H9 (cell line): ENCODE measurements around the gene ATP5PB. TPM values are rescaled to one million over a fixed set of nuclear protein-coding genes. Genes with fewer than 3 reads are reported as not detected.

Experiments
- DNase-seq: peaks from one replicate; pipeline ENCODE4 v3.0.0-alpha.2; 2017
- H2AFZ ChIP-seq: one replicate; pipeline ENCODE4 v1.6.1; 2013; ENCODE audit warnings: mild to moderate bottlenecking, low read length, control low read depth, moderate library complexity
- H2AK5ac ChIP-seq: 2 replicates; pipeline ENCODE4 v1.6.1; 2013; ENCODE audit warnings: low read length, control low read depth, mixed read lengths; ENCODE audit not compliant: insufficient read length
- H2BK120ac ChIP-seq: one replicate; pipeline ENCODE4 v1.6.1; 2013; ENCODE audit warnings: low read depth, mild to moderate bottlenecking, low read length, control low read depth, inconsistent platforms; ENCODE audit not compliant: poor library complexity, severe bottlenecking
- H2BK12ac ChIP-seq: 2 replicates; pipeline ENCODE4 v1.6.1; 2013; ENCODE audit warnings: low read length, control low read depth, mixed read lengths, low read depth; ENCODE audit not compliant: insufficient read length
- H2BK15ac ChIP-seq: 2 replicates; pipeline ENCODE4 v1.6.1; 2013; ENCODE audit warnings: low read depth, low read length, control low read depth
- H2BK20ac ChIP-seq: one replicate; pipeline ENCODE4 v1.6.1; 2013; ENCODE audit warnings: low read depth, mild to moderate bottlenecking, low read length, control low read depth, inconsistent platforms; ENCODE audit not compliant: poor library complexity, severe bottlenecking
- H2BK5ac ChIP-seq: 2 replicates; pipeline ENCODE4 v1.6.1; 2013; ENCODE audit warnings: low read length, control low read depth, mixed read lengths; ENCODE audit not compliant: insufficient read length
- H3K14ac ChIP-seq: 2 replicates; pipeline ENCODE4 v1.6.1; 2013; ENCODE audit warnings: low read length, control low read depth; ENCODE audit not compliant: insufficient read depth
- H3K18ac ChIP-seq: 2 replicates; pipeline ENCODE4 v1.6.1; 2013; ENCODE audit warnings: low read depth, mild to moderate bottlenecking, mixed read lengths, low read length, control low read depth; ENCODE audit not compliant: insufficient read length
- H3K23ac ChIP-seq: 2 replicates; pipeline ENCODE4 v1.6.1; 2013; ENCODE audit warnings: low read length, control low read depth, mixed read lengths, low read depth; ENCODE audit not compliant: insufficient read length
- H3K23me2 ChIP-seq: 2 replicates; pipeline ENCODE4 v1.6.1; 2013; ENCODE audit warnings: low read depth, mild to moderate bottlenecking, mixed read lengths, low read length, control low read depth; ENCODE audit not compliant: insufficient read length, poor library complexity, severe bottlenecking
- H3K27ac ChIP-seq: 2 replicates; pipeline ENCODE4 v1.5.1; 2013; ENCODE audit warnings: low read length, control low read depth, mixed read lengths, low read depth; ENCODE audit not compliant: insufficient read length
- H3K27me3 ChIP-seq: 2 replicates; pipeline ENCODE4 v1.6.1; 2013; ENCODE audit warnings: low read length, control low read depth, inconsistent platforms; ENCODE audit not compliant: insufficient read depth
- H3K4ac ChIP-seq: 2 replicates; pipeline ENCODE4 v1.6.1; 2013; ENCODE audit warnings: low read depth, mild to moderate bottlenecking, control low read depth, inconsistent platforms, low read length, moderate library complexity
- H3K4me1 ChIP-seq: 2 replicates; pipeline ENCODE4 v1.6.1; 2013; ENCODE audit warnings: low read length, control low read depth, inconsistent platforms; ENCODE audit not compliant: insufficient read depth
- H3K4me2 ChIP-seq: 2 replicates; pipeline ENCODE4 v1.6.1; 2013; ENCODE audit warnings: low read length, control low read depth, mixed read lengths; ENCODE audit not compliant: insufficient read length, insufficient read depth
- H3K56ac ChIP-seq: 2 replicates; pipeline ENCODE4 v1.6.1; 2013; ENCODE audit warnings: low read depth, mild to moderate bottlenecking, mixed read lengths, low read length, control low read depth; ENCODE audit not compliant: insufficient read length
- H3K79me1 ChIP-seq: 2 replicates; pipeline ENCODE4 v1.6.1; 2013; ENCODE audit warnings: low read depth, mild to moderate bottlenecking, moderate library complexity, low read length, control low read depth, inconsistent platforms; ENCODE audit not compliant: insufficient read depth, poor library complexity, severe bottlenecking
- H3K79me2 ChIP-seq: 2 replicates; pipeline ENCODE4 v1.6.1; 2013; ENCODE audit warnings: low read length, control low read depth, inconsistent platforms; ENCODE audit not compliant: insufficient read depth
- H3K9ac ChIP-seq: 2 replicates; pipeline ENCODE4 v1.6.1; 2013; ENCODE audit warnings: low read length, control low read depth, mixed read lengths; ENCODE audit not compliant: insufficient read length; ENCODE audit errors: extremely low read depth
- H3K9me3 ChIP-seq: one replicate; pipeline ENCODE4 v1.6.1; 2013; ENCODE audit warnings: low read depth, low read length, inconsistent platforms; ENCODE audit not compliant: control insufficient read depth
- H3T11ph ChIP-seq: one replicate; pipeline ENCODE4 v1.6.1; 2013; ENCODE audit warnings: mild to moderate bottlenecking, low read length, control low read depth, inconsistent platforms
- H4K20me1 ChIP-seq: one replicate; pipeline ENCODE4 v1.6.1; 2013; ENCODE audit not compliant: control insufficient read depth, insufficient read length, insufficient read depth
- H4K5ac ChIP-seq: 2 replicates; pipeline ENCODE4 v1.6.1; 2013; ENCODE audit warnings: low read depth, mild to moderate bottlenecking, mixed read lengths, low read length, control low read depth; ENCODE audit not compliant: insufficient read length
- H4K8ac ChIP-seq: replicated peaks from 2 replicates; pipeline ENCODE4 v1.6.1; 2013; ENCODE audit warnings: low read length, control low read depth, mixed read lengths, low read depth; ENCODE audit not compliant: insufficient read length
- H4K91ac ChIP-seq: 2 replicates; pipeline ENCODE4 v1.6.1; 2013; ENCODE audit warnings: low read depth, mild to moderate bottlenecking, moderate library complexity, mixed read lengths, low read length, control low read depth; ENCODE audit not compliant: insufficient read length
- H3K27ac Mint-ChIP-seq, 3 experiments: 2 replicates in 2 of 3; 3 replicates in 1 of 3; pipeline ENCODE4 v1.8.0; 2020 to 2021; ENCODE audit warnings: mixed read lengths in 3 of 3, mild to moderate bottlenecking in 1 of 3, moderate library complexity in 1 of 3
- H3K27me3 Mint-ChIP-seq: 2 replicates; pipeline ENCODE4 v1.8.0; 2021; ENCODE audit warnings: low read depth, mild to moderate bottlenecking, moderate library complexity, mixed read lengths
- H3K36me3 Mint-ChIP-seq, 3 experiments: 2 replicates in 2 of 3; 3 replicates in 1 of 3; pipeline ENCODE4 v1.8.0; 2020 to 2021; ENCODE audit warnings: low read depth in 3 of 3, mixed read lengths in 3 of 3; ENCODE audit not compliant: insufficient read depth in 1 of 3
- H3K4me1 Mint-ChIP-seq, 2 experiments: 2 replicates each; pipeline ENCODE4 v1.8.0; 2020; ENCODE audit warnings: mixed read lengths in 2 of 2
- H3K4me3 Mint-ChIP-seq, 2 experiments: 2 replicates in 1 of 2; 3 replicates in 1 of 2; pipeline ENCODE4 v1.8.0; 2020 to 2021; ENCODE audit warnings: mild to moderate bottlenecking in 2 of 2, mixed read lengths in 2 of 2, moderate library complexity in 1 of 2
- H3K9me3 Mint-ChIP-seq, 2 experiments: 2 replicates in 1 of 2; 3 replicates in 1 of 2; pipeline ENCODE4 v1.8.0; 2020; ENCODE audit warnings: mild to moderate bottlenecking in 2 of 2, mixed read lengths in 2 of 2, moderate library complexity in 1 of 2
- CTCF ChIP-seq: fragments of 200-600 bp; sonication (generic); conservative IDR thresholded peaks from 3 replicates; pipeline ENCODE4 v1.8.0; 2021; ENCODE audit warnings: antibody characterized with exemption, mild to moderate bottlenecking
- WGBS: extraction: QIAGEN DNeasy Blood & Tissue Kit; methylation state at CpG from one replicate; pipeline ENCODE4 v1.1.7; 2013; ENCODE audit warnings: missing lambda C conversion rate, low lambda C conversion rate, mixed read lengths; ENCODE audit not compliant: insufficient read length; ENCODE audit errors: extremely low coverage; 5-methylcytosine and 5-hydroxymethylcytosine counted together
- total RNA-seq: library from RNA; stranded (reverse); gene quantifications from 2 replicates; pipeline ENCODE4 v1.2.1, GENCODE V29; 2021

ATP5PB gene
- total RNA-seq, 1 experiment from 2014 or later, result 250 TPM

GRCh38 chr1:111496398-111496797, 47.1 kb downstream of the ATP5PB start:
- no peak overlapping the region for H3K27ac ChIP-seq
- no peak overlapping the region for H2AK5ac ChIP-seq
- H3K9me3 ChIP-seq, result no peaks in the 10 kb centered on the region
- no peak overlapping the region for H2BK120ac ChIP-seq
- no peak overlapping the region for H3K18ac ChIP-seq
- no peaks in the 10 kb centered on the region for H3K79me1 ChIP-seq
- no peak overlapping the region for H3K14ac ChIP-seq
- no peak overlapping the region for H3K9ac ChIP-seq
- no peak overlapping the region for H3K4me3 Mint-ChIP-seq
- no peak overlapping the region for H4K8ac ChIP-seq
- H3K23ac ChIP-seq, result no peak overlapping the region
- no peak overlapping the region for H2BK20ac ChIP-seq
- H3K27me3 ChIP-seq, result no peaks in the 10 kb centered on the region
- H3K27ac Mint-ChIP-seq, result no peak overlapping the region
- no peak overlapping the region for H4K5ac ChIP-seq
- no peak overlapping the region for H3K4me2 ChIP-seq
- H3K4me1 Mint-ChIP-seq, result peaks cover 6% of the 10 kb centered on the region in 2 experiments
- no peak for TF ChIP-seq CTCF
- no peaks in the 10 kb centered on the region for H3K27me3 Mint-ChIP-seq
- DNase-seq, result no peak
- no peaks in the 10 kb centered on the region for H4K20me1 ChIP-seq
- peaks cover 2 to 3% of the 10 kb centered on the region in 2 experiments; a peak in 3 of 5 replicates for H3K9me3 Mint-ChIP-seq
- no peak overlapping the region for H2BK5ac ChIP-seq
- H3K23me2 ChIP-seq, result no peaks in the 10 kb centered on the region
- no peaks in the 10 kb centered on the region for H3K79me2 ChIP-seq
- no peak overlapping the region for H2BK15ac ChIP-seq
- H2BK12ac ChIP-seq, result no peak overlapping the region
- no peaks in the 10 kb centered on the region for H3K4me1 ChIP-seq
- H3K4ac ChIP-seq, result no peak overlapping the region
- no peak overlapping the region for H2AFZ ChIP-seq
- no peak overlapping the region for H3K56ac ChIP-seq
- no CpG with 5 or more reads among the region's 4 CpGs for WGBS
- no peak overlapping the region for H4K91ac ChIP-seq
- 0 out of 7 replicates have a peak, but pooled peaks cover 0 to 4% (median 0%) of the 10 kb centered on the region in 3 experiments for H3K36me3 Mint-ChIP-seq
- no peak overlapping the region for H3T11ph ChIP-seq
